Heart left ventricle (tissue), 16 donors: Measurements from ENCODE around the gene CIT. TPM values are rescaled to one million over a fixed set of nuclear protein-coding genes. Genes with fewer than 3 reads are reported as not detected.

ENCODE experiments used
- ATAC-seq, 4 donors: fragments of 200-7000 bp; cut with Tn5 transposase; one replicate each; pipeline ENCODE4 v1.9.1; 2020 to 2022; ENCODE audit warnings: moderate library complexity in 4 of 4, mild to moderate bottlenecking in 3 of 4, moderate number of reproducible peaks in 1 of 4
- DNase-seq, 5 donors: peaks; one replicate each; pipeline ENCODE4 v3.0.0-alpha.2; 2020
- H3K27ac ChIP-seq, 12 donors: fragments of 200-600 bp; sonication (generic) in 4 of 12; one replicate each; pipeline versions ENCODE4 v1.5.0 to v1.8.0; 2016 to 2022; ENCODE audit warnings: mild to moderate bottlenecking in 2 of 12
- H3K27me3 ChIP-seq, 9 donors: fragments of 200-600 bp; sonication (generic) in 2 of 9; one replicate each; pipeline versions ENCODE4 v1.5.1 to v1.8.0; 2016 to 2022; ENCODE audit warnings: mild to moderate bottlenecking in 3 of 9
- H3K36me3 ChIP-seq, 9 donors: fragments of 200-600 bp; sonication (generic) in 2 of 9; one replicate each; pipeline versions ENCODE4 v1.5.0 to v1.8.0; 2018 to 2022; ENCODE audit warnings: mild to moderate bottlenecking in 2 of 9
- H3K4me1 ChIP-seq, 12 donors: fragments of 200-600 bp; sonication (generic) in 4 of 12; one replicate each; pipeline versions ENCODE4 v1.5.0 to v1.8.0; 2016 to 2022; ENCODE audit warnings: mild to moderate bottlenecking in 3 of 12
- H3K4me3 ChIP-seq, 12 donors: fragments of 200-600 bp; sonication (generic) in 4 of 12; one replicate each; pipeline versions ENCODE4 v1.5.0 to v1.8.0; 2017 to 2022; ENCODE audit warnings: mild to moderate bottlenecking in 9 of 12, moderate library complexity in 4 of 12
- H3K9me3 ChIP-seq, 12 donors: fragments of 200-600 bp; sonication (generic) in 4 of 12; one replicate each; pipeline versions ENCODE4 v1.5.0 to v1.8.0; 2016 to 2022; ENCODE audit warnings: mild to moderate bottlenecking in 1 of 12
- POLR2A ChIP-seq, 2 donors: fragments of 450-650 bp; IDR thresholded peaks; one replicate each; pipeline ENCODE4 v1.6.1; 2017; ENCODE audit warnings: antibody characterized with exemption in 2 of 2, mild to moderate bottlenecking in 2 of 2, moderate library complexity in 2 of 2
- WGBS, 4 donors: extraction: QIAGEN DNeasy Blood & Tissue Kit in 2 of 4; methylation state at CpG; one replicate each; pipeline versions ENCODE4 v1.1.5 to v1.1.7; 2013 to 2018; 5-methylcytosine and 5-hydroxymethylcytosine counted together
- intact Hi-C, 10 donors: fragments of 100-400 bp; cut with DNase I; formaldehyde crosslinking; loops; one replicate each; pipeline versions ENCODE4 v1.11.1 to v1.14.2; 2022
- polyA plus RNA-seq, 2 donors: library from polyadenylated mRNA; stranded (reverse); fragments of 200-250 nt; gene quantifications; one replicate each; pipeline ENCODE4 v1.2.3, GENCODE V29; 2013
- total RNA-seq, 9 donors: library from RNA; depleted of rRNA in 2 of 9; stranded (reverse); fragments of >200 nt in 2 of 9; fragmentation: NEBNext Ultra II Directional in 3 of 9; extraction: Animal tissue kit (Norgen Biotek cat#: 25700) in 3 of 9; gene quantifications; one replicate each; pipeline versions ENCODE4 v1.1.0 to v1.2.4, GENCODE V29; 2016 to 2023
- TF ChIP-seq, protein P1 (sequence below), 12 donors: fragments of 200-600 bp; sonication (generic) in 4 of 12; IDR thresholded peaks; one replicate each; pipeline versions ENCODE4 v1.5.0 to v1.8.0; 2018 to 2022; ENCODE audit warnings: antibody characterized with exemption in 12 of 12, mild to moderate bottlenecking in 5 of 12
- donor health status: ischemic (EF 13 %, LVEDD 7.1; RV severe dilation, severe dysfunction).
- donor health status: healthy with polysubstance abuse.
- donor health status: DM: no; HTN: yes; CAD: no.
- donor health status: DM: no; HTN: no; CAD: no.
- donor health status: ischemic (EF 25% LVEDD 6.9; RV normal size, moderate dysfunction).
- donor health status: ischemic (EF 25% LVEDD 5.7; RV mildly dilated, moderate dysfunction).
- donor health status: healthy.
- donor health status: DM: yes; HTN: yes; CAD: no.
- donor health status: ischemic (EF 35%, LVEDD 5.7; RV mildly dilated, moderate dysfunction).
- donor health status: nonischemic (EF 11% LVEDD 7.7; RV severe dilation, severe dysfunction).
- donor health status: DM: yes; HTN: yes; CAD: no.
- donor health status: PGD.
- donor health status: ischemic (EF 29% LVEDD 5.4; RV normal size, mild dysfunction).
- donor health status: nonischemic (EF 23%, LVEDD 6.1; RV moderate dilation, normal function).

The CIT gene
- total and polyA plus RNA-seq, 11 donors, result 0.26 to 8.1 (median 1.9) TPM

DNA sequence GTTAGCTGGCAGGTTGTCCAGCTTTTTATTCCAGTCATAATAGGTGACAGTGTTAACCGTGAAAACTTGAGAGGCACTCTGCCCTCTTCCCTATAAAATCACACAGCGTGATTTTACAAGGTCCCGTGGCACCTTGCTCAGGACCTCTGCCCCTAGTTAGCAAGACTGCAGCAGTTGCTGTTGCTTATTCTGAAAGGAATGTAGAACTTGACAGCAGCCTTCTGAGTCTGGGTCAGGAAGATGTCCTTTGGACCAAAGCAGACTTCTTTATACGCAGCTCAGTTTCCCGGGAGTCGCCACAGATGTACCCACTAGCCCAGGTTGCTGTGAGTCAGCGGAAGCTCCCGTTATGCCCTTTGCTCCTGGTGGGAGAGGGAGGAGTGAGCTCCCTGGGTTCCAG is 196.0 kb downstream of the CIT start:
- intact Hi-C loops, result no loop called here
- no peak for TF ChIP-seq POLR2A (IDR thresholded peaks at IDR 0.05)
- TF ChIP-seq, protein P1, sequence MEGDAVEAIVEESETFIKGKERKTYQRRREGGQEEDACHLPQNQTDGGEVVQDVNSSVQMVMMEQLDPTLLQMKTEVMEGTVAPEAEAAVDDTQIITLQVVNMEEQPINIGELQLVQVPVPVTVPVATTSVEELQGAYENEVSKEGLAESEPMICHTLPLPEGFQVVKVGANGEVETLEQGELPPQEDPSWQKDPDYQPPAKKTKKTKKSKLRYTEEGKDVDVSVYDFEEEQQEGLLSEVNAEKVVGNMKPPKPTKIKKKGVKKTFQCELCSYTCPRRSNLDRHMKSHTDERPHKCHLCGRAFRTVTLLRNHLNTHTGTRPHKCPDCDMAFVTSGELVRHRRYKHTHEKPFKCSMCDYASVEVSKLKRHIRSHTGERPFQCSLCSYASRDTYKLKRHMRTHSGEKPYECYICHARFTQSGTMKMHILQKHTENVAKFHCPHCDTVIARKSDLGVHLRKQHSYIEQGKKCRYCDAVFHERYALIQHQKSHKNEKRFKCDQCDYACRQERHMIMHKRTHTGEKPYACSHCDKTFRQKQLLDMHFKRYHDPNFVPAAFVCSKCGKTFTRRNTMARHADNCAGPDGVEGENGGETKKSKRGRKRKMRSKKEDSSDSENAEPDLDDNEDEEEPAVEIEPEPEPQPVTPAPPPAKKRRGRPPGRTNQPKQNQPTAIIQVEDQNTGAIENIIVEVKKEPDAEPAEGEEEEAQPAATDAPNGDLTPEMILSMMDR (IDR thresholded peaks at IDR 0.05), result no peak
- H3K4me1 ChIP-seq, result peaks cover 0 to 40% (median 15%) of the 10 kb centered on the region in 12 donors
- peaks cover 0 to 62% (median 61%) of the 10 kb centered on the region in 9 donors for H3K36me3 ChIP-seq
- no peak for DNase-seq
- no peaks in the 10 kb centered on the region for H3K9me3 ChIP-seq
- H3K27me3 ChIP-seq, result no peaks in the 10 kb centered on the region
- WGBS, 4 donors, result 88 to 92% (median 91%) methylated on average over 8 of the region's 8 CpGs
- H3K4me3 ChIP-seq, result no peak overlapping the region
- ATAC-seq, result no peak
- no peak overlapping the region for H3K27ac ChIP-seq

DNA sequence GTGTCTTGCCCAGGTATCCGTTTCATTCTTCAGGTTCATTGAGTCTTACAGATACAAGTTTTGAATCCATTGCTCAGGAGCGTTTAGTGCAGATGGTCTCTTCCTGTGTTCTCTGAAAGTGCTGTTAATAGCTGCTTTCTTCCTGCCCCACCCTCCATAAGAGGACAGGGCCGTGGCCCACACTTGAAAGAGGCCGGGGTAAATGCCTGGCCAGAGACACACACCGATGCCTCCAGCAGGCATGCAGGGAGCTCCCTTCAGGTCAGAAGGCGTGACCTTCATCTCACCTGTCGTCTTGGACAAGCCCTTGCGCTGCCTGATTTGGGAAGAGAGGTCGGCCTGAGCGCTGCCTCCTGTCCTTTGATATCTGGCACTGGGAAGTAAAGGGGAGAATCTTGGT is 197.6 kb downstream of the CIT start:
- Histone ChIP-seq H3K27ac (peak overlapping the region in 3 of 12 donors; percentile 3 to 35 (median 35)), H3K4me3 (no peak overlapping the region), H3K36me3 (peaks cover 0 to 79% (median 77%) of the 10 kb centered on the region in 9 donors), H3K4me1 (peaks cover 0 to 41% (median 18%) of the 10 kb centered on the region in 12 donors), H3K9me3 (no peaks in the 10 kb centered on the region), H3K27me3 (no peaks in the 10 kb centered on the region)
- TF ChIP-seq POLR2A (IDR thresholded peaks at IDR 0.05), result no peak
- TF ChIP-seq, protein P1 (IDR thresholded peaks at IDR 0.05), result no peak
- WGBS, 4 donors, result 77 to 82% (median 80%) methylated on average over 9 to 10 of the region's 10 CpGs
- peak in 2 of 4 donors; percentile 28 to 58 for ATAC-seq
- intact Hi-C loops, result no loop called here
- no peak for DNase-seq

DNA sequence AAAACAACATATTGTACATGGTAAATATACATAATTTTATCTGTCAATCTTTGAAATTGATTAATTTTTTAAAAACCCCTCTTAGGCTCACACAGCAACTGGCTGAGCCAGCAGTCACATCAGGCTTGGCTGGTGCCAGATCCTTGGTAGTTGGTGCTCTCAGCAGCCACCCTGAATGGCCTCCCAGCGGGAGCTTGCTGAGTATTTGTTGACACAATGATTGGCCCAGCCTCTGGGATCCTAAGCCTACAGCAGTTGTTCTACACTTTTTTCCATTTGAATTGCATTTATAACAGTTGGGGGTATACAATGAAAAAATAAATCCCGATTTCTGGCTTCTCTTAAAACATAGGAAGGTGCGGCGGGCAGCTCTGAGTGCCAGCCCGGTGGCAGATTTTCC is 198.0 kb downstream of the CIT start:
- Histone ChIP-seq H3K27ac (peak overlapping the region in 3 of 12 donors; percentile 3 to 35 (median 35)), H3K4me3 (no peak overlapping the region)
- intact Hi-C loops, result no loop called here

DNA sequence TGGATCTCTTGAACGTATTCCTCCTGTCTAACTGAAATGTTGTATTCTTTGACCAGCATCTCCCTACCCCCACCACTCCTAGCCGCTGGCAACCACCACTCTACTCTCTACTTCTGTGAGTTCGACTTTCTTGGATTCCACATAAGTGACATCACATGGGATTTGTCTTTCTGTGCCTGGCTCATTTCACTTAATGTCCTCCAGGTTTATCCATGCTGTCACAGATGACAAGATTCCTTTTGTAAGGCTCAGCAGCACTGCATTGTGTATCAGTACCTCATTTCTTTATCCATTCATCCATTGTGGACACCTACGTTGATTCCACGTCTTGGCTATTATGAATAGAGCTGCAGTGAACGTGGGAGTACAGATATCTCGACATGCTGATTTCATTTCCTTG is 198.7 kb downstream of the CIT start:
- WGBS, 4 donors, result 65 to 72% (median 68%) methylated on average over 7 of the region's 7 CpGs
- intact Hi-C loops, result no loop called here
- no peak overlapping the region for H3K27ac ChIP-seq
- DNase-seq (no peak), ATAC-seq (no peak)
- peaks cover 0 to 89% (median 87%) of the 10 kb centered on the region in 9 donors for H3K36me3 ChIP-seq
- no peaks in the 10 kb centered on the region for H3K9me3 ChIP-seq
- H3K4me1 ChIP-seq, result peaks cover 0 to 48% (median 20%) of the 10 kb centered on the region in 12 donors
- no peak overlapping the region for H3K4me3 ChIP-seq
- H3K27me3 ChIP-seq, result no peaks in the 10 kb centered on the region
- TF ChIP-seq, protein P1 (IDR thresholded peaks at IDR 0.05), result no peak
- no peak for TF ChIP-seq POLR2A (IDR thresholded peaks at IDR 0.05)

More for the DNA sequence above, 198.0 kb downstream of the CIT start:
- Histone ChIP-seq H3K27me3 (no peaks in the 10 kb centered on the region), H3K36me3 (peaks cover 0 to 83% (median 81%) of the 10 kb centered on the region in 9 donors), H3K4me1 (peaks cover 0 to 43% (median 21%) of the 10 kb centered on the region in 12 donors), H3K9me3 (no peaks in the 10 kb centered on the region)
- TF ChIP-seq POLR2A (IDR thresholded peaks at IDR 0.05), result no peak
- TF ChIP-seq, protein P1 (IDR thresholded peaks at IDR 0.05), result no peak
- WGBS, 4 donors, result 88 to 93% (median 91%) methylated on average over 5 of the region's 5 CpGs
- DNase-seq, result no peak
- no peak for ATAC-seq
